HEK293T (cell line): ENCODE data around the gene TLE4.
A peak's percentile ranks its signal among the peaks of the same experiment; 100 is the strongest.

ENCODE experiments used
- CTCF ChIA-PET: fragments of 350-600 bp; formaldehyde crosslinking; extraction: SDS; loops from one replicate; lab custom pipeline; 2021; ENCODE audit warnings: antibody characterized with exemption, inconsistent platforms; lab: Yijun Ruan, JAX
- POLR2A ChIA-PET: fragments of 350-600 bp; formaldehyde crosslinking; extraction: SDS; loops from one replicate; lab custom pipeline; 2020; ENCODE audit warnings: antibody characterized with exemption, inconsistent platforms; lab: Yijun Ruan, JAX
- DNase-seq: peaks from one replicate; pipeline ENCODE4 v3.0.0; 2012; ENCODE audit warnings: mixed read lengths; ENCODE audit errors: extremely low spot score
- ARNT ChIP-seq: fragments of 450-650 bp; IDR thresholded peaks from 2 replicates; pipeline ENCODE4 v1.6.1; 2017; ENCODE audit warnings: mild to moderate bottlenecking
- BHLHE40 ChIP-seq: fragments of 450-650 bp; IDR thresholded peaks from 2 replicates; pipeline ENCODE4 v1.6.1; 2016; ENCODE audit warnings: mild to moderate bottlenecking, moderate library complexity, borderline replicate concordance
- CTBP1 ChIP-seq: fragments of 450-650 bp; IDR thresholded peaks from 2 replicates; pipeline ENCODE4 v1.6.1; 2016; ENCODE audit warnings: borderline replicate concordance
- ELF4 ChIP-seq: fragments of 450-650 bp; IDR thresholded peaks from 2 replicates; pipeline ENCODE4 v1.6.1; 2017; ENCODE audit warnings: antibody characterized with exemption
- FOXA1 ChIP-seq: fragments of 450-650 bp; IDR thresholded peaks from 2 replicates; pipeline ENCODE4 v1.6.1; 2016; ENCODE audit warnings: mild to moderate bottlenecking
- FOXK2 ChIP-seq: fragments of 450-650 bp; IDR thresholded peaks from 2 replicates; pipeline ENCODE4 v1.6.1; 2016; ENCODE audit warnings: mild to moderate bottlenecking
- FOXM1 ChIP-seq: fragments of 450-650 bp; IDR thresholded peaks from 2 replicates; pipeline ENCODE4 v1.6.1; 2017; ENCODE audit warnings: mild to moderate bottlenecking, borderline replicate concordance
- HDGF ChIP-seq: fragments of 450-650 bp; IDR thresholded peaks from 2 replicates; pipeline ENCODE4 v1.6.1; 2017; ENCODE audit warnings: antibody characterized with exemption, borderline replicate concordance
- L3MBTL2 ChIP-seq: fragments of 450-650 bp; conservative IDR thresholded peaks from 2 replicates; pipeline ENCODE4 v1.6.1; 2016; ENCODE audit warnings: mild to moderate bottlenecking
- LEF1 ChIP-seq: fragments of 450-650 bp; IDR thresholded peaks from 2 replicates; pipeline ENCODE4 v1.6.1; 2017; ENCODE audit warnings: mild to moderate bottlenecking, borderline replicate concordance
- NFRKB ChIP-seq: fragments of 450-650 bp; IDR thresholded peaks from 2 replicates; pipeline ENCODE4 v1.6.1; 2016; ENCODE audit warnings: mild to moderate bottlenecking, moderate library complexity
- PKNOX1 ChIP-seq: fragments of 450-650 bp; IDR thresholded peaks from 2 replicates; pipeline ENCODE4 v1.6.1; 2016
- SP1 ChIP-seq: fragments of 450-650 bp; IDR thresholded peaks from 2 replicates; pipeline ENCODE4 v1.6.1; 2017
- SUZ12 ChIP-seq: fragments of 450-650 bp; IDR thresholded peaks from 2 replicates; pipeline ENCODE4 v1.6.1; 2016; ENCODE audit warnings: mild to moderate bottlenecking
- TARDBP ChIP-seq: fragments of 450-650 bp; IDR thresholded peaks from 2 replicates; pipeline ENCODE4 v1.6.1; 2016
- ZNF384 ChIP-seq: fragments of 450-650 bp; IDR thresholded peaks from 2 replicates; pipeline ENCODE4 v1.6.1; 2016

Gene TLE4

DNA sequence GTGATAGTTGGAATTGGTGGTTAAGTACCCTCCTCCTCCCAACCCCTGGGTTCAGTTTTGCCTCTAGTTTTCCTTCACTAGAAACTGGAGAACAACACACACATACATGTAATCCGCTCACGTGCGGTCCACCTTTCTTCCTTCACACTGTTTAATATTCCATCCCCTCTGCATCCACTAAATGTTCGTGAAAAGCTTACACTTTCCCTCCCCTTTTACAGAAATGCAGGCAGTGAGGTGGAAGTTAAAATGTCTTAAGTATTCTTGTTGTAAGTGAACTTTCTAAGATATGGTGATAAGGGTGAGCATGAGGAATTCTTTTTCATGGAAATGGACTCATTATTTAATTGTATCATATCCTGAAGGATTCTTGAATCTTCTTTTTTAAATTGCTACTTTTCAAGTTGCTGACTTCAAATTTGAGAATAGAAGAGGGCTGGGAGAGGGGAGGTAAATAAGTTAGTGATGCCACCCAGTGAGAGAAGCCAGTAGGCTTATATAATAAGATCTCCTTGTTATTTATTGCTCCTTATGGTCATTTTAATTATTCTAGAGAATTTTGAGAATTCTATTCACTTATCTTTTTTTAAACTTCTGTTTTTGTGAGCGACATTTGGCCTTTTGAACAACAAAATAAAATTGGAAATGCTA, 90.2 kb downstream of the TLE4 start:
- ChIA-PET POLR2A (interaction anchor here (1.0 to 5.4 kb wide), 2 partner anchors 56 to 90 kb away, joined by 3 to 41 read pairs; partner anchors contain the start of gene TLE4), CTCF (no interaction called here)
- no peak for DNase-seq
- no peak for TF ChIP-seq LEF1
- TF ChIP-seq TARDBP, result no peak
- no peak for TF ChIP-seq PKNOX1
- no peak for TF ChIP-seq NFRKB
- TF ChIP-seq ELF4, result no peak
- no peak for TF ChIP-seq CTBP1
- no peak for TF ChIP-seq HDGF

DNA sequence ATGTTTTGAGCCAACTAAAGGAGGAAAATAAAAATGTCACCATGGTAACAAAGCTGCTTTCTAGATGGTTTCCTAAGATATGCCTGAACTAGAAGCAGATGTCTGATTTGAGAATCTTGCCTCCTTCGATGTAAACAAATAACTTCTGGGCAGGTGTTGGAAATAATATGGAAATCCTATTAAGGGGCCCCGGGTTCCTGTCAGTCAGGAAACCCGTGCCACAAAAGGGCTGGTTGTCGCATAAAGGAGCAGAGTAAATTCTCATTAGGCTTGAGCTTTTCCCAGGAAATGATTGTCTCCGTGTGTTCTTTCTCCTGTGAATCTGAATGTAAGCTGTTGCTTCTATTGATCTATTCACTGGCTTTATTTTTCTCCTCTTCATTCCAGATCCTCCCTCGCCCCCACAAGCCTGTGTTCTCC, 90.8 kb downstream of the TLE4 start:
- CTCF ChIA-PET, result interaction anchor here (0.5 to 1.1 kb wide), 2 partner anchors 22 to 65 kb away, joined by 3 read pairs; no protein-coding TSS in a partner anchor
- TF ChIP-seq HDGF, result no peak
- TF ChIP-seq ZNF384, result no peak
- POLR2A ChIA-PET, result interaction anchor here (1.0 to 5.4 kb wide), 5 partner anchors 12 to 91 kb away, joined by 3 to 41 read pairs (median 3); partner anchors contain the start of gene TLE4
- DNase-seq, result no peak

DNA sequence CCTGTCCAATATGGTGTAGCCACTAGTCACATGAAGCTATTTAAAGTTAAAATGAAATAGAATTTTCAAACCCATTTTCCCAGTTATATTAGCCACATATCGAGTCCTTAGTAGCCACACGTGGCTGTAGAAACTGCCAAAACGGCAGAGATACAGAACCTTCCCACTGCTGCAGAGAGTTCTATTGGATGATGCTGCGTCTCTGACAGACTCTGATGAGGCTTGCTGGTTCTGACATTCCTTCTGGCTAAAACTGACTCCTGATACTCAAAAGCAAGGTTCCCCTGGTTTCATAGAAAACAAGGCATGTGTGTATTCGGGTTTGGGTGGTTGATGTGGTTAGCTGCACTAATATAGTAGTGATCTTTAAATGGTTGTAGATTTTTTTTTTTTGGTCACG, 91.5 kb downstream of the TLE4 start:
- DNase-seq, result no peak
- ChIA-PET POLR2A (interaction anchor here (1.0 to 5.4 kb wide), 5 partner anchors 9 to 92 kb away, joined by 3 to 41 read pairs (median 3); partner anchors contain the start of gene TLE4), CTCF (interaction anchor here (1.1 kb wide), 1 partner anchor 21 kb away, joined by 3 read pairs; no protein-coding TSS in a partner anchor)
- TF ChIP-seq ARNT, result no peak
- no peak for TF ChIP-seq LEF1
- TF ChIP-seq TARDBP, result no peak
- no peak for TF ChIP-seq SP1
- no peak for TF ChIP-seq HDGF
- TF ChIP-seq FOXA1, result no peak
- no peak for TF ChIP-seq FOXM1
- TF ChIP-seq ELF4, result no peak
- TF ChIP-seq NFRKB, result no peak
- TF ChIP-seq BHLHE40, result no peak

GRCh38 chr9:79663878-79664277, 92.1 kb downstream of the TLE4 start:
- TF ChIP-seq BHLHE40, result no peak
- no peak for TF ChIP-seq ELF4
- no peak for TF ChIP-seq PKNOX1
- TF ChIP-seq FOXK2, result no peak
- no peak for TF ChIP-seq ARNT
- no peak for TF ChIP-seq SUZ12
- TF ChIP-seq L3MBTL2, result no peak
- no peak for TF ChIP-seq FOXM1
- ChIA-PET CTCF (interaction anchor here (0.6 to 1.1 kb wide), 3 partner anchors 29 to 96 kb away, joined by 3 to 4 read pairs (median 3); no protein-coding TSS in a partner anchor), POLR2A (interaction anchor here (0.9 to 5.4 kb wide), 5 partner anchors 8 to 92 kb away, joined by 3 to 41 read pairs (median 3); partner anchors contain the start of gene TLE4)
- peak; percentile 92 for DNase-seq

DNA sequence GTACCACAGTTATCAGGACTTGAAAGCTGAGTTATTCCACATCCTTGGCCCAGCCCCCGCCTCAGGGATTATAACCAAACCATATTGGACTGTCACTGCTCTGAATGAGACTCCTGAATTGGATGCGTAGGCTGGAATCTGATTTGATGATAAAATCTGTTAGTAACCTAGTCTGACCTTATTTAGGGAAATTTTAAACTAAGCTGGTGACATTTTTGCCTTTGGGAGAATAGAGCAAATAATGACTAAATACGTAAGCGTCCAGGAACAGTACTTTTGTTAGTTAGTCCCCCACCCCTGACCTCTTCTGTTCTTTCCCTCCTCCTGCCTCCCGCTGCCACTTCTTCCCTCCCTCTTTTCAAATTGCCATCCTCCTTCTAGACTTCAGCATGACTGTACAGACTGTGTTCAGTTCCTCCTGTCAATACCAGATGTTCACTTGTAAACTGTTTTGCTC, 92.6 kb downstream of the TLE4 start:
- TF ChIP-seq ZNF384, result no peak
- TF ChIP-seq ARNT, result no peak
- TF ChIP-seq SUZ12, result no peak
- no peak for TF ChIP-seq BHLHE40
- CTCF ChIA-PET, result interaction anchor here (0.6 to 1.1 kb wide), 3 partner anchors 29 to 96 kb away, joined by 3 to 4 read pairs (median 3); no protein-coding TSS in a partner anchor
- POLR2A ChIA-PET, result interaction anchor here (0.9 to 5.4 kb wide), 5 partner anchors 8 to 93 kb away, joined by 3 to 41 read pairs (median 3); partner anchors contain the start of gene TLE4
- DNase-seq, result peak; percentile 67

DNA sequence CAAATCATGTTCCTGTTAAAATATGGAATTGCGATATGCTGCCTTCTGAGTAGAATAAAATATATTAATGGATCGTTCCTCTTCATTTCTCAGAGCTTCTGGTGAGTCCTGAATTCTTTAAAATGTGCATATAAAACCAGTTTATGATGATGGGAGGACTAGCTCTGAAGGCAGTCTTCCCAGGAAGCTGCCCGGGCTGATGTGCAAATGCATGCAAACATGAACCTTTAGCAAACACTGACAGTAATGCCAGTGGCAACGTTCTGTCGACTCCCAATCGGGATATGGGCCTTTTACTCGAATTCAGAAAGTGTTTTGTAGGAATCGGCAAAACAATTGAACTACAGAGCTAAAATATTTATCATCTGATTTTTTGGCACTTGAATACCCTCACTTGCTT, 93.6 kb downstream of the TLE4 start:
- CTCF ChIA-PET, result interaction anchor here (0.8 kb wide), 1 partner anchor 92 kb away, joined by 4 read pairs; no protein-coding TSS in a partner anchor
- POLR2A ChIA-PET, result interaction anchor here (0.7 to 5.4 kb wide), 3 partner anchors 9 to 94 kb away, joined by 3 to 41 read pairs (median 3); partner anchors contain the start of gene TLE4
- no peak for DNase-seq
- TF ChIP-seq BHLHE40 (no peak), FOXK2 (no peak), SP1 (no peak), PKNOX1 (no peak), CTBP1 (no peak), ZNF384 (no peak), TARDBP (no peak), LEF1 (no peak), L3MBTL2 (no peak), SUZ12 (no peak), ARNT (no peak), FOXA1 (no peak), FOXM1 (no peak), NFRKB (no peak), HDGF (no peak), ELF4 (no peak)
